HG02798 (cell line): ENCODE measurements around the gene SPINK2.

Experiments used
- ATAC-seq: cut with Tn5 transposase; IDR thresholded peaks from one replicate; pipeline ENCODE4 v1.9.1; 2021; ENCODE audit warnings: mild to moderate bottlenecking; ENCODE audit not compliant: unreplicated experiment, poor library complexity

Gene SPINK2

GRCh38 chr4:56803471-56803870 is 18.0 kb downstream of the SPINK2 start:
- ATAC-seq: no peak

GRCh38 chr4:56799824-56800756 is 21.4 kb downstream of the SPINK2 start:
- peak; percentile 98 for ATAC-seq

- ATAC-seq: no peak
Measured at GRCh38 chr4:56799161-56799759, 22.2 kb downstream of the SPINK2 start.

GRCh38 chr4:56796211-56796610 is 25.3 kb downstream of the SPINK2 start:
- no peak for ATAC-seq

GRCh38 chr4:56791316-56791715 is 30.2 kb downstream of the SPINK2 start:
- ATAC-seq: peak; percentile 63

- ATAC-seq: peak; percentile 13
Measured at GRCh38 chr4:56790691-56791091, 30.8 kb downstream of the SPINK2 start.

GRCh38 chr4:56788081-56788480 is 33.4 kb downstream of the SPINK2 start:
- no peak for ATAC-seq

GRCh38 chr4:56787380-56787779 is 34.1 kb downstream of the SPINK2 start:
- ATAC-seq: no peak

GRCh38 chr4:56786955-56787354 is 34.5 kb downstream of the SPINK2 start:
- ATAC-seq: no peak

GRCh38 chr4:56783986-56784385 is 37.5 kb downstream of the SPINK2 start:
- ATAC-seq: no peak

- ATAC-seq: no peak
Measured at GRCh38 chr4:56782019-56782418, 39.5 kb downstream of the SPINK2 start.

GRCh38 chr4:56773346-56773745 is 48.2 kb downstream of the SPINK2 start:
- ATAC-seq: no peak

- ATAC-seq: no peak
Measured at GRCh38 chr4:56772134-56772533, 49.4 kb downstream of the SPINK2 start.

- ATAC-seq: peak; percentile 53
Measured at GRCh38 chr4:56768763-56769162, 52.7 kb downstream of the SPINK2 start.

- ATAC-seq: no peak
Measured at GRCh38 chr4:56768316-56768715, 53.2 kb downstream of the SPINK2 start.

- no peak for ATAC-seq
Measured at GRCh38 chr4:56767567-56767966, 53.9 kb downstream of the SPINK2 start.

GRCh38 chr4:56764775-56765174 is 56.7 kb downstream of the SPINK2 start:
- ATAC-seq: no peak

- ATAC-seq: no peak
Measured at GRCh38 chr4:56764223-56764622, 57.3 kb downstream of the SPINK2 start.

- no peak for ATAC-seq
Measured at GRCh38 chr4:56762484-56763250, 58.8 kb downstream of the SPINK2 start.

GRCh38 chr4:56760183-56760582 is 61.3 kb downstream of the SPINK2 start:
- ATAC-seq: no peak
